Keratinocyte (primary cell): ENCODE data around the gene ABHD12B. TPM values are rescaled to one million over a fixed set of nuclear protein-coding genes. Genes with fewer than 3 reads are reported as not detected.

Source experiments
- DNase-seq: peaks from one replicate; pipeline ENCODE4 v3.0.0-alpha.2; 2011; ENCODE audit warnings: low read depth, missing footprints, low spot score
- FAIRE-seq: peaks from 2 replicates; lab custom pipeline; 2011; peaks lifted over from hg19 to GRCh38; lab: Jason Lieb, UNC
- H2AFZ ChIP-seq: 2 replicates; pipeline ENCODE4 v1.6.0; 2012; ENCODE audit warnings: low read length, control low read depth, inconsistent platforms; ENCODE audit not compliant: control insufficient read depth
- H3K27ac ChIP-seq: 2 replicates; pipeline ENCODE4 v1.5.1; 2011; ENCODE audit warnings: low read length; ENCODE audit not compliant: control insufficient read depth, insufficient read depth
- H3K27me3 ChIP-seq: 3 replicates; pipeline ENCODE4 v1.6.0; 2011; ENCODE audit warnings: low read length; ENCODE audit not compliant: control insufficient read depth, insufficient read depth; ENCODE audit errors: extremely low read depth
- H3K36me3 ChIP-seq, 2 experiments: 2 replicates in 1 of 2; 3 replicates in 1 of 2; pipeline ENCODE4 v1.5.1; 2011; ENCODE audit warnings: low read length in 2 of 2, mild to moderate bottlenecking in 1 of 2; ENCODE audit not compliant: control insufficient read depth in 2 of 2, insufficient read depth in 2 of 2; ENCODE audit errors: extremely low read depth in 1 of 2
- H3K4me1 ChIP-seq: 3 replicates; pipeline ENCODE4 v1.5.1; 2011; ENCODE audit warnings: low read length; ENCODE audit not compliant: control insufficient read depth, insufficient read depth; ENCODE audit errors: extremely low read depth
- H3K4me2 ChIP-seq: 3 replicates; pipeline ENCODE4 v1.6.0; 2011; ENCODE audit warnings: low read depth, low read length; ENCODE audit not compliant: control insufficient read depth, insufficient read depth; ENCODE audit errors: extremely low read depth
- H3K4me3 ChIP-seq, 3 experiments: fragments of 200-600 bp in 1 of 3; sonication (generic) in 1 of 3; 2 replicates in 2 of 3; 3 replicates in 1 of 3; pipeline ENCODE4 v1.5.1; 2011 to 2016; ENCODE audit warnings: low read length in 3 of 3, mild to moderate bottlenecking in 3 of 3, control low read depth in 2 of 3, inconsistent platforms in 1 of 3, low read depth in 1 of 3, mixed read lengths in 1 of 3, mixed run types in 1 of 3, moderate library complexity in 1 of 3; ENCODE audit not compliant: control insufficient read depth in 2 of 3, insufficient read depth in 2 of 3; ENCODE audit errors: extremely low read depth in 1 of 3
- H3K79me2 ChIP-seq: 2 replicates; pipeline ENCODE4 v1.6.0; 2012; ENCODE audit warnings: low read length; ENCODE audit not compliant: control insufficient read depth, insufficient read depth
- H3K9ac ChIP-seq: 3 replicates; pipeline ENCODE4 v1.6.0; 2011; ENCODE audit warnings: low read length; ENCODE audit not compliant: control insufficient read depth, insufficient read depth; ENCODE audit errors: extremely low read depth
- H3K9me1 ChIP-seq: 3 replicates; pipeline ENCODE4 v1.6.0; 2011; ENCODE audit warnings: low read length; ENCODE audit not compliant: control insufficient read depth, insufficient read depth; ENCODE audit errors: extremely low read depth
- H3K9me3 ChIP-seq: 2 replicates; pipeline ENCODE4 v1.5.1; 2012; ENCODE audit warnings: low read depth, low read length; ENCODE audit not compliant: control insufficient read depth
- H4K20me1 ChIP-seq: 3 replicates; pipeline ENCODE4 v1.6.0; 2011; ENCODE audit warnings: low read length; ENCODE audit not compliant: control insufficient read depth, insufficient read depth; ENCODE audit errors: extremely low read depth
- EZH2 ChIP-seq: IDR thresholded peaks from one replicate; pipeline ENCODE4 v1.6.1; 2012; ENCODE audit warnings: inconsistent platforms, mild to moderate bottlenecking, low read length, moderate library complexity
- dilution Hi-C: fragments of 300-500 bp; cut with MboI; formaldehyde crosslinking; loops from one replicate; pipeline ENCODE4 v1.7.0; 2020; ENCODE audit warnings: low sequenced_read_pairs; ENCODE audit not compliant: extremely low pct_ligation_motif_present
- polyA plus RNA-seq, 5 experiments: library from polyadenylated mRNA; depleted of rRNA in 3 of 5; stranded (reverse) in 3 of 5; stranded (forward) in 1 of 5; unstranded in 1 of 5; fragments of >200 nt; gene quantifications; 1 replicate in 1 of 5; 2 replicates in 3 of 5; 3 replicates in 1 of 5; pipeline versions ENCODE4 v1.2.1 to v1.2.3, GENCODE V29; 2011 to 2012; ENCODE audit warnings: missing spikeins in 2 of 5, low read depth in 1 of 5, low replicate concordance in 1 of 5
- TF ChIP-seq, protein P1 (sequence below), 3 experiments: IDR thresholded peaks in 1 of 3; conservative IDR thresholded peaks in 1 of 3; optimal IDR thresholded peaks in 1 of 3; 2 replicates in 2 of 3; 3 replicates in 1 of 3; pipeline versions ENCODE3 to v1.5.1; 2011; ENCODE audit warnings: low read length in 3 of 3, mild to moderate bottlenecking in 3 of 3, moderate library complexity in 2 of 3, control low read depth in 1 of 3, inconsistent platforms in 1 of 3; ENCODE audit not compliant: insufficient read depth in 2 of 3; ENCODE audit errors: extremely low read depth in 1 of 3

The ABHD12B gene
- polyA plus RNA-seq, 1 donor (not counting 4 experiments of a cell fraction or from before 2014, with no cell fraction given) = not detected

GRCh38 chr14:50935126-50936015 is 63.5 kb downstream of the ABHD12B start:
- Histone ChIP-seq H3K4me3 (no peak overlapping the region), H4K20me1 (no peaks in the 10 kb centered on the region), H3K27me3 (no peaks in the 10 kb centered on the region), H3K9me1 (no peaks in the 10 kb centered on the region), H2AFZ (no peak overlapping the region), H3K4me1 (peaks cover 38% of the 10 kb centered on the region), H3K79me2 (peaks cover 46% of the 10 kb centered on the region), H3K4me2 (no peak overlapping the region), H3K9ac (no peak overlapping the region), H3K9me3 (no peaks in the 10 kb centered on the region), H3K27ac (no peak overlapping the region), H3K36me3 (peaks cover 25 to 39% of the 10 kb centered on the region in 2 experiments)
- FAIRE-seq = no peak
- no peak for DNase-seq
- dilution Hi-C loops = no loop called here
- TF ChIP-seq EZH2 = no peak
- TF ChIP-seq, protein P1, sequence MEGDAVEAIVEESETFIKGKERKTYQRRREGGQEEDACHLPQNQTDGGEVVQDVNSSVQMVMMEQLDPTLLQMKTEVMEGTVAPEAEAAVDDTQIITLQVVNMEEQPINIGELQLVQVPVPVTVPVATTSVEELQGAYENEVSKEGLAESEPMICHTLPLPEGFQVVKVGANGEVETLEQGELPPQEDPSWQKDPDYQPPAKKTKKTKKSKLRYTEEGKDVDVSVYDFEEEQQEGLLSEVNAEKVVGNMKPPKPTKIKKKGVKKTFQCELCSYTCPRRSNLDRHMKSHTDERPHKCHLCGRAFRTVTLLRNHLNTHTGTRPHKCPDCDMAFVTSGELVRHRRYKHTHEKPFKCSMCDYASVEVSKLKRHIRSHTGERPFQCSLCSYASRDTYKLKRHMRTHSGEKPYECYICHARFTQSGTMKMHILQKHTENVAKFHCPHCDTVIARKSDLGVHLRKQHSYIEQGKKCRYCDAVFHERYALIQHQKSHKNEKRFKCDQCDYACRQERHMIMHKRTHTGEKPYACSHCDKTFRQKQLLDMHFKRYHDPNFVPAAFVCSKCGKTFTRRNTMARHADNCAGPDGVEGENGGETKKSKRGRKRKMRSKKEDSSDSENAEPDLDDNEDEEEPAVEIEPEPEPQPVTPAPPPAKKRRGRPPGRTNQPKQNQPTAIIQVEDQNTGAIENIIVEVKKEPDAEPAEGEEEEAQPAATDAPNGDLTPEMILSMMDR (optimal IDR thresholded peaks at IDR 0.05 in 1 of 3, IDR thresholded peaks at IDR 0.05 in 1 of 3, conservative IDR thresholded peaks at IDR 0.05 in 1 of 3; ENCODE audit: extremely low read depth in 1 of 3, insufficient read depth in 2 of 3, low read length in 3 of 3) = no peak

GRCh38 chr14:50936016-50936340 is 64.1 kb downstream of the ABHD12B start:
- Histone ChIP-seq H3K4me2 (peak overlapping the region; percentile 81), H3K9me3 (no peaks in the 10 kb centered on the region), H3K36me3 (peaks cover 23 to 35% of the 10 kb centered on the region in 2 experiments), H3K4me3 (no peak overlapping the region), H3K27ac (peak overlapping the region; percentile 84), H2AFZ (no peak overlapping the region), H3K27me3 (no peaks in the 10 kb centered on the region), H4K20me1 (no peaks in the 10 kb centered on the region), H3K79me2 (peaks cover 51% of the 10 kb centered on the region), H3K9me1 (no peaks in the 10 kb centered on the region), H3K4me1 (peaks cover 41% of the 10 kb centered on the region), H3K9ac (peak overlapping the region; percentile 13)
- dilution Hi-C loops = no loop called here
- TF ChIP-seq, protein P1 (optimal IDR thresholded peaks at IDR 0.05 in 1 of 3, IDR thresholded peaks at IDR 0.05 in 1 of 3, conservative IDR thresholded peaks at IDR 0.05 in 1 of 3; ENCODE audit: extremely low read depth in 1 of 3, insufficient read depth in 2 of 3, low read length in 3 of 3) = no peak
- DNase-seq (no peak), FAIRE-seq (peak; percentile 65)
